Fibroblast of skin of left biceps (primary cell): ENCODE results near the gene POPDC3.
"Not testable (repeated sequence)": the region's sequence is repeated elsewhere in the genome, so short reads cannot be mapped to it uniquely, and the experiment has no call there.

Experiments
- DNase-seq, 2 experiments: peaks; one replicate each; pipeline ENCODE4 v3.0.0-alpha.2; 2013; ENCODE audit warnings: low read depth in 2 of 2

Gene POPDC3

DNA sequence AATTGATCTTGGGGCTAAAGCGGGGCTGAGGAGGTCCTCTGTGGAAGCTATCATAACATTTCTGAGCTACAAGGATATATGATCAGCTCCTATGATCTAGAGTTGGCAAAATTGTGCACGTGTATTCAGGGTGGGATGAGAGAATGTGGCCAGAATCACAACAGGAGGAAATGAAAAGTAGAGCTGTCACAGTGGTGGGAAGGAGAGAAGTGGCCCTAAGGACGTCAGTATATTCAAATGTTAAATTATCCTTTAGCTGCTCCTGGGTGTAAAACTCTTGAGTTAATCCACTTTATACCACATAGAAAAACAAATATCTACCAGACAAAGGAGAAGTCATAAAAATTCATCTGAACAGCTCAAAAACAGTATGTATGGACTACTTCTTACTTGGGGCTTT, 14.8 kb upstream of the POPDC3 start:
- DNase-seq: no peak

DNA sequence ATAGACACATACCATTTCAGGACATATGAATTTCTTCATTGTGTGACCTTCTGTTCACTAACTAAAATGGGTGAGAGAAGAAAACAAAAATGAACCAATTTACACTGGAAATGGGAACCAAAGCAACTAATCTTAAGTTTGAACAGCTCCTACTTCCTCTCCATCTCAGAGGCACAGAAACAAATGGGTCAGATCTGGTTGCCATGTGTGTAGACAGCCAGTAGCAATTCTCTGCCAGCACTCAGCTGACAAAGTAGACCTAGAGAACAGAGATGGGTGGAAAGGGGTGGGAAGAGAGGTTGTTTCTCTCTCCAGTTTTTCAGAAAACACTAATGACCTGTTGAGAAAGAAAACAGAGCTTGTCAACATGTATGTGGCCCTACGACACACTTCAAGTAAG, 14.3 kb upstream of the POPDC3 start:
- no peak for DNase-seq

DNA sequence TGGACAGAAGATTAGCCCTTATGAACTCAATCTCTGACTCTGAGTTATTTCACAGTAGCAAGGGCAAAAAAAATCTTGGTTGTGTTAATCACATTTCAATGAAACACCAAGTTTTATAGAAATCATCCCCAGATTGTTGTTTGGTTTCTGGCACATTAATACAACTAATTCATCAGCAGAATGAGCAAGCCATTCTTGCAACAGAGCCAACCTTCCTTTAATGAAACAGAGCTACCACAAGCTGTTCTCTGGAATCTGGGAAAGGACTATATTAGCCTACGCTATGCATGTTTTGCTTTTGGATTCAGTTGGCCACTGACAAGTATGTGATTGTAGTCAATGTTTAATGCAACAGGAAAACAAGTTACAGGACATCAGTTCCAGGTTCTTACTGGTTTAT, 13.8 kb upstream of the POPDC3 start:
- DNase-seq: peak; percentile 83 to 87

DNA sequence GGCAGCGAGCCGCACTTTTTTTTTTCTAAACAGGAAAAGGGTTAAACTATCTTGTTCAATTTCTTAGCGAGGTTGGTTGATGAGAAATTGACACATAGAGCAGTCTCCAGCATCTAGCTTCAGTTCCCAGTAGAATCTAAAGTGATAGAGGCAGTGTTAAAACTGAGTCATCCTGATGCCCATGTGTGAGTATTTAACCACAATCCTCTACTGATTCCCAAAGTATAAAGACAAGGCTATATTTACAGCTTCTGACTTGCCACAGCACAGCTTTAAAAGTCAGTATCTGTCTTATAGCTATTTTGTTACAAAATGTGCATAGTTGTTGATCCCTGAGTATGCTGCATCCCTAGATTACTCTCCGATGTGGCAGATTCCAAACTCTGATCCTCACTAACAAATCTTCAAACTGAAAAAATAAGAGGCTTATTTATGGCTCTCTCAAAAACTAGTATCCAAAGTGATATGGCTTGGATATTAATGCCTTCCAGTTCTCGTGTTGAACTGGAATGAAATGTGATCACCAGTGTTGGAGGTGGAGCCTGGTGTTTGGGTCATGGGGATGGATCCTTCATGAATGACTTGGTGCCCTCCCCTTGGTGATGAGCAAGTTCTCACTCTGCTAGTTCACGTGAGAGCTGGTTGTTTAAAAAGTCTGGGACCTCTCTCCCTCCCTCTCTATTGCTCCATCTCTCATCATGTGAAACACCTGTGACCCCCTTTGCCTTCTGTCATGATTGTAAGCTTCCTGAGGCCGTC, 13.1 kb upstream of the POPDC3 start:
- peak; percentile 64 to 74 for DNase-seq

DNA sequence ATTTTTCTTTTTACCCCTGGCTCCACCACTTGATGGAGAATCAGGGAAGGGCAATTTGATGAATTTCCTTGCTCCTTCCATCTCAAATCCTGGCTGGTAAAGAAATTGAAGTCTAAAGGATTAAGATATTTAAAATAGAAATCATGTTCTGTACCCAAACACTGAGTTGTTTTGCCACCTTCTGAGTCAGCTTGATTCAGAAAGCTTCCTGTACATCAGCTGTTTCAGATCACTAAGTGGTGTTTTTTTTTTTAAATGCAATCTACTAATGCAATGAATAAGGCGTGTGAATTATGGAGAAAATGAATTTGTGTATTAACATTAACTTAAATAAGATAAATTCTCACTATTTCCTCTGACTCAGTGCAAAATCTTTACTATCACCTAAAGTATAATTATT, 11.5 kb upstream of the POPDC3 start:
- DNase-seq: no peak

DNA sequence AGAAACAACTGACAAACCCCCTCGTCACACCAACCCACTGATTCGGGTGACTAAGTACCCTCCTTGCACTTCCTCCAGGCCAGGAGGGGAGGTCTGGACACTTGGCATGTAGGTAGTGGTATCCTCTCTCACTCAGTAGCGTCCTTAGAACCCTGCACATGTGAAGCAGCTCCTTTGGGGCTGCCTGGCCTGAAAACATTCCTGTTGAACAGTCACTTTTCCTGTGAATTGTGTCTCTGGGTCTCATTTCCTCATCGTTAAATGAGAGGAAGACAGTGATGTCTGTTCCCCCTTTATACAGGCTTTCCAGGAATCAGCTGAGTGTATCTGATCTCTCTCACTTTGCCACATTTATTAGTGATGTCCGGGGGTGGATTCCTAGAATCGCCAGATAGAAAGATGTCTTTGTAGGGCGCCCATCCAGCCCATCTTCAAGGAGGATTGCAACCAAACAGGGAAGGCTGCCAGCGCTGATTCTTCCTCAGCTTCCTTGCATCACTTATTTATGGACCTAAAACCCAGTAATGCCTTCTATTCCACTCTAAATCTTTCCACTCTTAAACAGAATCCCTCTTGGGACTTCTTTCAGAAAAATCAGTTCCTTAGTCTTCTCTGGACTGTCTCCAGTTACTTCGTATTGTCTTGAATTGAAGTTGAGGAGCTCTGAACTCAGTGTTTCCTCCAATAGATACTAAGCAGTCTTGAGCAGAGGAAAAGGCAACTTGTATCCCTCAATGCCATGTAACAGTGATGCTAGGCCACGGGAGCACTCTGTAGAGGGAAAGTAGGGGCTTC, 9.4 kb upstream of the POPDC3 start:
- DNase-seq: no peak

DNA sequence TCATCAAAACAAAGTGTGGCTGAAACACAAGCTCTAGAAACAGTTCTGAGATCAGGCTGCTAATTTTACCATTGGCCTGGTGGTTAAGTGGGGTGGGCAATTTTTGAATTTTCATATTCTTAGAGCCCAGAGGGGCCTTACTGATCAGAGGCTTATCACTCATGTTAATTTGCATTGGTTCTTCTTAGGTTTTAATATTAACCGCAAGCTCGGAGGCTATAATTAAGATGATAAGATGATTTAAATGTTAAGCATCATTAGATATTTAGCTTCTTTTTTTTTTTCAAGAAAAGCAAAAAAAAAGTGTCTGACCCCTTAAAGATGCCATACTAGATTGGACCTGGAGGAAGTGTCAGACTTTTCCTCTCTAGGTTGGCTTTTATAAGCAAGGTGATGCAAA, 8.4 kb upstream of the POPDC3 start:
- DNase-seq: no peak

DNA sequence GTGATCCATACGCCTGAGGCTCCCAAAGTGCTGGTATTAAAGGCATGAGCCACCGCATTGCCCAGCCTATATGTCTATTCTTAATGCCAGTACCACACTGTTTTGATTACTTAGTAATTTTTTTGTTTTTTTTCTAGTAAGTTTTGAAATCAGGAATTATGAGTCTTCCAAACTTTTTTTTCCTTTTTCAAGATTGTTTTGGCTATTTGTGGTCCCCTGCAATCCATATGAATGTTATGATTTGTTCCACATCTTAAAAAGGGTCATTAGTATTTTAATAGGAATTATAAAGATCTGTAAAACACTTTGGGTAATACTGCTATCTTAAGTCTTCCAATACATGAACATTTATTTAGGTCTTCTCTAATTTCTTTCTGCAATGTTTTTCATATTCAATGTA, 6.8 kb upstream of the POPDC3 start:
- no peak for DNase-seq

DNA sequence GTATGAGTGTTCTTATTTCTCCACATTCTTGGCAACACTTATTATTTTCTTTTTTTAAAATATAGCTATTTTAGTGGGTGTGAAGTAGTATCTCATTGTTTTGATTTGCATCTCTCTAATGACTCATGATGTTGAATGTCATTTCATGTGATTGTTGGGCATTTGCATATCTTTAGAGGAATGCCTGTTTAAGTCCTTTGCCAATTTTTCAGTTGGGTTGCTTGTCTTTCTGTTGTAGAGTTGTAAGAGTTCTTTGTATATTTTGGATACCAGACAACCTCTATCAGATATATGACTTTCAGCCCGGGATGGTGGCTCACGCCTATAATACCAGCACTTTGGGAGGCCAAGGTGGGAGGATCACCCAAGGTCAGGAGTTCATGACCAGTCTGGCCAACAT, 5.1 kb upstream of the POPDC3 start:
- DNase-seq: peak in 1 of 2 experiments; percentile 50

DNA sequence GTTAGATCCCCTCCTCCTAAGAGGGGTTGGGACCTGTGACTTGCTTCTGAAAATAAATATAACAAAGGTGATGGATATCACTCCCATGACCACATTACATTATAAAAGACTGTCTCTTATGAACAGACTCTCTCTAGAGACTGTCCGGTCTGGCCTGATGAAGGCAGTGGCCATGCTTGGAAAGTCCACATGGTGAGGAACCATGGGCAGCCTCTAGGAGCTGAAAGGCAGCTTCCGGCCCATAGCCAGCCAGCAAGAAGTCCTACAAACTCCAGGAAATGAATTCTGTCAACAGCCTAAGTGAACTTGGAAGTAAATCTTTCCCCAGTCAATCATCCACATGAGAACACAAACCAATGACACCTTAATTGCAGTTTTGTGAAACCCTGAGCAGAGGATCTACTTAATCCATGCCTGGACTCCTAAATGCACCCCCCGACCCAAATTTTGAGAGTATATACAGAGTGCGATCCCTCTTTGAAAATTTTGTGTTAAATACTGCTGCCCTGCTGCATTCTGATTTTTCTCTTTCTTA, 2.2 kb upstream of the POPDC3 start:
- DNase-seq: no peak

DNA sequence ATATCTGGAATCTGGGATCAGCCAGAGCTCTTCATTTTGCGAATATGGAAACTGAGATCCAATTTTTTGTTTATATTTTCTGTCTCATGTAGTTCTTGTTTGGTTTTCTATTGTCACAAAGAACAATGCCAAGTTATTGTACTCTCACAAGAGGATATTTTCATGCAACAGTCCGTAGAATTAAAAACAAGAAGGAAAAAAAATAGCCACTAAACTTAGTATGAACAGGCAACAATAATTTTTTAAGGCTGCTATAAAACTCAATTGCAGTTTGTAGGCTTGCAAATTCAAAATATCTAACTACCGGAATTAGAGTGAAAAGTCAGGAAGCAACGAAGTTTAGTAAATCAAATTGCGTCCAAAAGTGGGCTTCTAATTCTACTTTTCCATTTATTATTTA, 1.2 kb downstream of the POPDC3 start:
- no peak for DNase-seq

DNA sequence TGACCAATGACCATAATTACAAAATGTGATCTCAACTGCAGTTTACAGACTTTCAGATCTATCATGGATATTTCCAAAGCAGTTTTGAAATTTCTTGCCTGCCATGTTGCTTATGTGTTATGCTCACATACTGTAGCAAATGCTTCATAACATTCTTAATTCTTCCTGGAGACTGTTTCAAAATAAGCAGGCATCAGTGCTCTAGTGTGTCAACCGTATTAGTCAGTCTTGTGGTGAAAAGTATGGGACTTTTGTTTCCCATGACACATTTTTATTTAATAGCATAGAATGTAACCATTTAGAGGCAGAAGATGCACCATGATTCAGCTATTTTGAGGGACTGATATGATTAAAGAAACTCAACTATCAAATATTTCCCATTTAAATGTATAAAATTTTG, 1.7 kb downstream of the POPDC3 start:
- DNase-seq: peak; percentile 71 to 76

DNA sequence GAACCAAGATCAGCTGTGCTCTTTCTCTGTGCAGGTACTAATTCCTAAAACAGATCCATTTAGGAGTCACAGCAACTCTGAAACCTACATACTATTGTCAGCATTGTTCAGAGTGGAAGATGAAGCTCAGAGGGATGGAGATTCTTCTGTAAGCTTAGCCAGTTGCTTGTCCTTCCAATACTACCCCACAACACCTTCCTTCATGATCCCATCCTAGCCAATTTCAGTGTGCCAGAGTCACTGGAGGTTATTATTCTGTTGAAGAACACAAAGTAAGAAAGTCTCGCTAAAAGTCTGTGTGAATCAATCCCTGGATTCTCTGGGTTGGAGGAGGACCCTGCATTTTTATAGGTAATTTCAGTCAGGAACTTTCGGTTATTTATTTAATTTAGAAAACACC, 2.3 kb downstream of the POPDC3 start:
- no peak for DNase-seq

DNA sequence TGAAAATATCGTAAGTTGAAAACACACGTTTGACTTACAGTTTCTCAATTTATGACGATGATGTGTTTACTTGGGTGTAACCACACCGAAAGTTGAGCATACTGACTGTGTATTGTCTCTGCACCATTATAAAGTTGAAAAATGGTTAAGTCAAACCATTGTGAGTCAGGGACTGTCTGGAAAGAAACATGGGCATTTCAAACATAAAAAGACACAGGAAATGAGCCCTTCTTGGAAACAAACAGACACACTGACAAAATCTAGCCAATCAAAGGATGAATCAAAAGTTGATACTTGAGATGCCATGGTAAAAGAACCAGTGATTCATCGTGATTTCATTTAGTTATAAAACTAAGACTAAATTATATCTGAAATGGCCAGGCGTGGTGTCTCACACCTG, 5.3 kb downstream of the POPDC3 start:
- no peak for DNase-seq

DNA sequence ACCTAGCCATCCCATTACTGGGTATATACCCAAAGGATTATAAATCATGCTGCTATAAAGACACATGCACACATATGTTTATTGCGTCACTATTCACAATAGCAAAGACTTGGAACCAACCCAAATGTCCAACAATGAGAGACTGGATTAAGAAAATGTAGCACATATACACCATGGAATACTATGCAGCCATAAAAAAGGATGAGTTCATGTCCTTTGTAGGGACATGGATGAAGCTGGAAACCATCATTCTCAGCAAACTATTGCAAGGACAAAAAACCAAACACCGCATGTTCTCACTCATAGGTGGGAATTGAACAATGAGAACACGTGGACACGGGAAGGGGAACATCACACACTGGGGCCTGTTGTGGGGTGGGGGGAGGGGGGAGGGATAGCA, 7.3 kb downstream of the POPDC3 start:
- not testable (repeated sequence) for DNase-seq

DNA sequence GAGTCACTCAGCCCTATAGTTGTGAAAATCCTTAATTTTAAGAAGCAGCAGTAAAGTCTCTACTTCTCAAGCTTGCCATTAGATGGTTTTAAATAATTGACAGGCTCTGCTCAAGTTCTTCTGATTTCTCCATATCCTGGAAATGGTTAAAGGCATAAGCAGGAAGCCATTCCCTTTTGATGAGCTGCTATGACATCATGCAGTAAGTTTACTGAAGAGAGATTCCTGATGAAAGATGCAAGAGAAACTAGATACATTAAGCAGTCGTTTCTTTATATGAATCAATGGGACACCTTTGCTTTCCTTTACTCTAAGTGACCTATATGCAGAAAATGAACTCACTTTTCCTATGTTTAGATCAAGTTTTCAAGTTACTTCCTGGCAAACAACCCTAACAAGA, 9.8 kb downstream of the POPDC3 start:
- no peak for DNase-seq

DNA sequence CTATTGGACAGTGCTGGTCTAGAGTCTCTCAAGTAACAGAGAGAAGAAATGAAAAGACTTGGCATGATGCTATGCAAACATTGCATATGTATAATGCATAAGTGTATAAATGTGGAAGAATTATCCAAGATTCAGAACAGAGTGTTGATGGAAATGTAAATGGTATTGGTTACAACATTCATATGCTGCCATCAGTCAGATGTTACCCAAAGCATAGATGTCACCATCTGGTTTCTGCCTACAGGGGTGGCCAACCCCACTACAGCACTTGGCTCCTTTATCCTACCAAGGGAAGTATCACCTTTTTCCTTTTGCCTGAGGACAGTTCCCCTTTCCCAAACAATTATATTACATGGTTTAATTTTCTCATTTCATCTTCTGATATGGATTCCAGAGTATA, 11.9 kb downstream of the POPDC3 start:
- no peak for DNase-seq

DNA sequence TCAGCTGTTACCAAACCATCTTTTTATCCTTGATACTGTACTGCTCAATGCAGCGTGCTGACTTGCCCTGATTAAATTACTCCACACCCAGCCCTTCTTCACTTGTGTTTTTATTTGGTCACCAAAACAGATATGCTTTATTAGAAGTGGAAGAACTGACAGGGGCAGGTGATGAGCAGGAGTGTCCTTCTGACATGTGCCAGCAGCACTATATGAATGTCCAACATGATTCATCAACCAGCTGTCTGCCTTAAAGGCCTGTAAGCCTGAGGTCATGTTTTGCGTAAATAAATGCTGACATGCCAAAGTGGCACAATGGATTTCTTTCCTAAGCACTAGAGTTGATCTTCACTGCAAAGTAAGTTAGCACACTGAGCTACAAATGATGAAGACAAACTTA, 15.4 kb downstream of the POPDC3 start:
- no peak for DNase-seq

DNA sequence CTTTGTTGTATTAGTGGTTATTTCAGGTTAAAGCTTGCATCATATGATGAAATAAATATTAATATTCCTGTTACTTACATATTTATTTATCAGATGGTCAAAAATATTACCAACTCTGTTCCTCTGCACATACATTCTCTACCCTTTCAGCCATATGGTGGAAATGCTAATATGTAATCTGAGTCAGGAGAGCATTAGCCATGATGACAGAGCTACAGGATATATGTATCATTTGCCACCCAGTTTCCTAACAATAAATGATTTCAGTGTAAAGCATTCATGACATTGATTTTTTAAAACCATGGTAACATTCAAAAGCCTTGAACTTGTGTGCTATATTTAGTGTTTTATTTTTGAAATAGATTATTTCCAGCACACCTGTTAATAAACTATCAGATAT, 16.6 kb downstream of the POPDC3 start:
- no peak for DNase-seq

DNA sequence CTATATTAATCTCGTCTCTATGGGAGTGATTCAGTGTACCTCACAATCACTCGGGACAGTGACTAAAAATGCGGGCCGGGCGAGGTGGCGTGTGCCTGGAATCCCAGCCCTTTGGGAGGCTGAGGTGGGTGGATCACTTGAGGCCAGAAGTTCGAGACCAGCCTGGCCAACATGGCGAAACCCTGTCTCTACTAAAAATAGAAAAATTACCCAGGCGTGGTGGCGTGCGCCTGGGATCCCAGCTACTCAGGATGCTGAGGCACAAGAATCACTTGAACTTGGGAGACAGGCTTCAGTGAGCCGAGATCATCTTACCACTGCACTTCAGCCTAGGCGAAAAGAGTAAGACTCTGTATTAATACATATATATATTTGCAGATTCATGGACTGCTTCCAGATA, 17.4 kb downstream of the POPDC3 start:
- no peak for DNase-seq

DNA sequence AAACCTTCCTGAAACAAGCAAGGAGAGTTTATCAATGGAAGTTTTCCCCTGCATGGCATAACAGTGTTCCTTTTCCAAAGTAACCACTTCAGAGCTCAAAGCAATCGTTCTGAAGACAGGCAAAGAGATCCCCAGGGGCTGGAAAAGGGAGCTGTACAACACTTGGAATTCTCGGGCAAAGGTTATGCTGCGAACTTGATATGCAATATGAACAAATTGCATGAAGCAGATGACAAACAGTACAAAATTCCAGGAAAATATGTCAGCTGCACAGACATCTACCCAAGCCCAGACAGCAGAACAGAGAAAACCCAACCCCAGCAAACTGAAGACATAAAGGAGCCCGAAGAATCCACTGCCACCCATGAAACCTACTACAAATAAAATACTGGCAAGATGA, 18.4 kb downstream of the POPDC3 start:
- no peak for DNase-seq

DNA sequence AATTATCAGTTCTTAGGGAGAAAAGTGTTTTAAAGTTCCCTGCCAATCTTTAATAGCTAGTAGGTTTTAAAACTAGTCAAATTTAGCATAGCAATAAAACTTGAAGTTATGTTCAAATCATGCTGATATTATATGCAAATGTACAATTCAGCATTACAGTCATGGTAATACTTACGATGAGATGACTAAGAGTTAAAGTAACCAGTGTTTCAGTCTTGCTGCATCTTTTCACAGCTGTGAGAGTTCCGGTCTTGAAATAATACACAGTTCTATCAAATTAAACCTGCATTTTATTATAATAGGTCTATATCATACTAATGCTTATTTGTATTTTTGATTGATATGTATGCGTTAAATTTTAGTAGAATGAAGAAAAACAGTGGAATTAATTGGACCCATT, 26.1 kb downstream of the POPDC3 start:
- DNase-seq: no peak

DNA sequence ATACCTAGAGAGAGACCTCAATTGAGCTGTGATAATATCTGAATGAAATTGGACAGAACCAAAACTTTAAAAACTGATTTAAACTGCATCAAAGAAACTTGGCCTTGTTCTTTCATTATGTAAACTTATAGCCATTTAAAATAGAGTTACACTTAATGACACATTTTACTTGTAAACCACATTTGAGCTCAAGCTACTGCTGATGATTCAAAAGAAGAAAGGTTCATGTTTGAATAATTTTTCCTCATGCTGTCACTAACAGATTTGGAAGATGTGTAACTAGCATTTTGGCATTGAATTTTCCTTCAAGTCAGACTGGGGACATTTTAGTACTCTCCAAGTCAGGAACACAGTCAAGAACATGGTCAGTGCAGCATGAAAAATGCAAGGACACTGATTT, 26.9 kb downstream of the POPDC3 start:
- DNase-seq: no peak
